GM23248 (cell line): ENCODE results near the gene KITLG.

ENCODE experiments used
- EZH2 ChIP-seq: fragments of 200-600 bp; sonication (generic); IDR thresholded peaks from 2 replicates; pipeline ENCODE4 v1.6.1; 2018; ENCODE audit warnings: antibody characterized with exemption, mild to moderate bottlenecking; ENCODE audit not compliant: insufficient read depth, poor library complexity, severe bottlenecking
- EZH2phosphoT487 ChIP-seq: fragments of 200-600 bp; sonication (generic); IDR thresholded peaks from 2 replicates; pipeline ENCODE4 v1.6.1; 2018; ENCODE audit warnings: antibody characterized with exemption, moderate library complexity, mild to moderate bottlenecking, low read depth; ENCODE audit not compliant: insufficient read depth

DNA sequence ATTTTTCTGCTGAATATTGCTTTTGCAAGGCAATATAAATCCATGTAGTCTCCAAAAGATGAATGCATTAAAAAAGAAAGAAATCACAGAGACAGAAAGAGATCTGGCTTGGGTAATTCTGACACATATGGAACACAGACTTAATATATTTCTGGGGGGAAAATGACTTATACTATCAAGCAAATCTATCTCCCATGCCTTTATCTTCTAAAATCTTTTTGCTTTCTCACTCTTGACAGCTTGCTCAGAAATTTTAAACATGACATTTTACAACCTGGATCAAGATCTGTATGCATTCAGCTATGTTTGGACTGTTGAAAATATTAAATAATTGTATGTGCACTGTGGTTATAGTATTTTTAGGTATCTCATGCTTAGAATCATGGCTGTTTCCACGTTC, 73.0 kb downstream of the KITLG start:
- TF ChIP-seq EZH2 (no peak), EZH2phosphoT487 (no peak)
